HG02943 (cell line): ENCODE data around the gene MPPED1.

ENCODE experiments used
- ATAC-seq: cut with Tn5 transposase; IDR thresholded peaks from one replicate; pipeline ENCODE4 v1.9.1; 2021; ENCODE audit warnings: mild to moderate bottlenecking, low read depth, moderate library complexity; ENCODE audit not compliant: unreplicated experiment

Gene MPPED1, protein sequence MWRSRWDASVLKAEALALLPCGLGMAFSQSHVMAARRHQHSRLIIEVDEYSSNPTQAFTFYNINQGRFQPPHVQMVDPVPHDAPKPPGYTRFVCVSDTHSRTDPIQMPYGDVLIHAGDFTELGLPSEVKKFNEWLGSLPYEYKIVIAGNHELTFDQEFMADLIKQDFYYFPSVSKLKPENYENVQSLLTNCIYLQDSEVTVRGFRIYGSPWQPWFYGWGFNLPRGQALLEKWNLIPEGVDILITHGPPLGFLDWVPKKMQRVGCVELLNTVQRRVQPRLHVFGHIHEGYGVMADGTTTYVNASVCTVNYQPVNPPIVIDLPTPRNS

DNA sequence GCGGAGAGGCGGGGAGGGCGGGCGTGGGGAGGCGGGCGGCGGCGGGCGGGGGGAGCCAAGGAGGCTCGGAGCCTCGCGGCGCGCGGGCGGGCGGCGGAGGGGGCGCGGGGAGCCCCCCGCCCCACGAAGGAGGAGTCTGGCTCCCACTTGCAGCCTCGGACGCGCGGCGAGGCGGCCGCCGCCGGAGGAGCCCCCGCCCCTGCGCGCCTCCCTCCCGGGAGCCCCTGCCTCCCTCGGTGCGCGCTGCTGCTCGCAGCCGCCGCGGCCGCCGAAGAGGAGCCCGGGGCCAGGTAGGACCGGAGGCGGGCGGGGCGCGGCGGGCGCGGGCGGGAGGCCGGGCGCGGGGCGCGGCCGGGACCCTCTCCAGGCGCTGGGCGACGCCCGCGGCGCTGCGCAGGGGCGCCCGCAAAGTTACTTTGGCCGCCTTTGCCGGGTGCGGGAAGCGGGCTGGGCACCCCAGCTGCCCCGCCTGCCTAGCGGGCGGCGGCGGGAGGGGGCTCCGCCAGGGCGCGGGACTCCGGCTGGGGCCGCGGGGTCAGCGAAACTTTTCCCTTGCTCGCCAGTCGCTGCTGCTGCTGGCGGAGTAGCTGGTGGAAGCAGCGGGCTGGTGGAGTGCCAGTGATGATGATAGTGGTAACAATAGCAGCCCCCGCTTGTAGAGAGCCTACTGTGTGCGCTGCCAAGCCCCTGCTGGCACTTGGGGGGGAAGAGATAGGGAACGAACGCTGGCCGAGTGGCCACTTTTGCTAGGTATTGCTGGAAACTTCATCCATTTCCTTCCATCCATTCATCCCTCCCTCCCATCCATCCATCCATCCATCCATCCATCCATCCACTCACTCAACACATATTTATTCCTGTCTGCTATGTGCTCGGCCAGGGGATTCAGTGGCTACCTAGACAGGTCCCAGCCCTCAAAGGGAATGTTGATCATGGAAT is at the start of gene MPPED1:
Gene MPPED1, plus strand, starts transcription at position 146 of the 939 bp plus-strand sequence. CDS start 12,972 bp downstream, outside the sequence.
- no peak for ATAC-seq

DNA sequence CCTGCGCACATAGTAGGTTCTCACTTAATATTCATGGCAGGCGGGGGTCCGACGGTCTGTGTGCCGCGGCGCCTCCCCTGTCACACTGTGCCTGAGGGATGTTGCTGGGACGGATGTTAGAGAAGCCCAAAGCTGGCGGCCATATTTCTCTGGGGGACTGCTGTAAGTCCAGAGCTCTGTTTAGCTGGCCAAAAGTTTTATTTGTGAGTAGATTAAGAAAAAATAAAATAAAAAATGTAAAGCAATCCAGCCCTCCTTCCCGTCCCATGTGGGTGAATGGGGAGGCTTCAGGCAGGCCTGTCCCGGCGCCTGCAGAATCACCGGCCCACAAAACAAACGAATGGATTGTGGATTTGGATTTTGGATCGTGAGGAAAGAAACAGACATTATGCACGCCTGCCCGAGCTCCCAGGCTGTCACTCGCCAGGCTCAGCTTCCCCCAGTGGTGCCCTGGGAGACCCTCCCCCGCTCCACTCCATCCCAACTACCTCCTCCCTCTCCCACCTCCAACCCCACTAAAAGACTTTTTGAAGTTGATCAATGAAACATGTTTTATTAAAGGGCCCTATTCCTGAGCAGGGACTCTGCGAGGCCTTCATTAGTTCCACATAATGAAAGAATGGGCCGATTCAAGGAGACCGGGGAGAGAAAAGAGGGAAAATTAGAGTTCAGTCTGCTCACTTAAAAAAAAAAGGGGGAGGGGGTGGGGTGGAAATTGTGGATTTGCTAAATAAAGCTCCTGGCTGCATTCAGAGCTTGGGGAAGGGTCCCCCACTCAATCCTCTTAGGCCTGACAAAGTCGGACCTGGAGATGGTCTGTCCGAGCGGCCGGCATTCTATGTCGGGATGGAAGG is 48.3 kb upstream of the MPPED1 start:
- no peak for ATAC-seq

DNA sequence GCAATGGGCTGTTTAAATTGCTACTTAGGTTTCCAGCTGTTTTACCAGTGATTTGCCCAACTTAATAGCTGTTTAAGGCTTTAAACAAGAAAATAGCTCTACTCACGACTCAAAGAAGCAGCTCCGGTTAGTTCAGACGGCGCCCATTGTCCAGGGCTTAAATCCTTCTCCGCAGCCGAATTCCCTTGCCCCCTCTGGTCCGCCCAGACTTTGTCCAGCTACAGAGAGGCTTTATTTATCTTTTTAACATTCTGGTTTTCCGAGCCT is 47.7 kb upstream of the MPPED1 start:
- no peak for ATAC-seq

DNA sequence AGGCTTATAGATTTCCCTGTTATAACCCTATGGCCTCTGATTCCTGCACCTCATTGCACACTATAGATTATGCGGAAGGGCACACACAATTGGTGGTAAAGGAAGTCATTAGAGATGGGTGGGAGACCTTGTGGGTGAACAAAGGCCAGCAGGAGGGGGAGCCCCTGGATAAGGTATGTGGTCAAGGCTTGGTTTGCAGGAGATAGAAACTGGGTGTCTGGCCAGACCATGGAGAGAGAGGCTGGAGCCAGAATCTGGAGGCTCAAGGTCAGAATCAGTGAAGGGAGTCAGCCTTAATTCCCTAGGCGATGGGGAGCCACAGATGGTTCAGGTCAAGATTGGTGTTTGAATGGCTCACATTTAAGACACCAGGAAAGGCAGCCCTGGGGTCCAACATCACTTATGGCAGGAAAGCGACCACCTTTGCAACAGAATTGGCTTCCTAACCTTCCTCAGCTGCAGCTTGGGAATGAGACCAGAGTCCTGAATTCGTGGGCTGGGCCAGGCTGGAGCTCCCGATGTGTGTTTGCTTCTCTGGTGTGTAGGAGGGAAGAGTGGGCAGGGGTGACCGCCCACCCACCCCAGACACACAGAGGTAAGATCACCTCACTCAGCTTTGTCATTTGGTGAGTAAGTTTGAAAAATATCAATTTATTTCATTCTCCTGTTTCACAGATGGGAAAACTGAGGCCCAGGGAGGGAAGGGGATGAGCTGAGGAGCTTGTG is 45.9 kb upstream of the MPPED1 start:
- no peak for ATAC-seq

DNA sequence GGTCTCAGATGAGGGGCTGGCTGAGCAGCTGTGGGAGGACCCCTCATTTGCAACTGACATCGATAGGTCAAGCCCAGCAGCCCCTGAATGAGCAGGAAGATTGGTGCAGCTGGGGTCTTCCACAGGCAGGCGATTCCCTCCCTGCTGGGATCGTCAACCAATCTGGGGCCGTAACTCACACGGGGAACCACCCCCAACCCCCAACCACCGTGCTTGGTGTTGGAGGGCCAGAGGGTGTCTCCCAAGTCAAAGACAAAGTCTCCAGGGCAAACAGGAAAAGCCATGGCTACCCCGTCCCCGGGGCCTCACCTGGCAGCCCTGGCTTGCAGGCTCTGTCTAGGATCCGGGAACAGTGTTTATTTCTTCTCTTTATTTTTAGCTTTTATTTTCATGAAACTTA is 41.8 kb upstream of the MPPED1 start:
- ATAC-seq = no peak

DNA sequence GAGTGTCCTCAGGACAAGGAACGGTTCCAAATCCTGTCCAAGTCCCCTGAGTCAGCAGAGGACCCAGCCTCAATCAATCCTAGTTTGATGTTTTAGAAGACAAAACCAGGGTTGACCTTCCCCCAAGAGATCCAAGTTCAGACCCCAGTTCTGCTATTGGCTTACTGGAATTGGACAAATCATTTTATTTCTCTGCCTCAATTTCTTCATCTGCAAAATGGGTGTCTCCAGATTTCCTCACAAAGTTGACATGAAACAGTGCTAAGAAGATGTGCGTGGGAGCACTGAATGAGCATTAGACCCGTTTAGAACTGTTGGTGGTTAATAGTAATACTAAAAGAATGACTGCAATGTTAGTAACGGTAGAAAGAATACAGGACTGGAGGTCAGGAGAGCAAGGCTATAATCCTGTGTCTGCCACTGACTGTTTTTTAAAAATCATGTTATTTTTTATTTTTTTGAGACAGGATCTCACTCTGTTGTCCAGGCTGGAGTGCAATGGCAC is 35.8 kb upstream of the MPPED1 start:
- ATAC-seq = no peak

DNA sequence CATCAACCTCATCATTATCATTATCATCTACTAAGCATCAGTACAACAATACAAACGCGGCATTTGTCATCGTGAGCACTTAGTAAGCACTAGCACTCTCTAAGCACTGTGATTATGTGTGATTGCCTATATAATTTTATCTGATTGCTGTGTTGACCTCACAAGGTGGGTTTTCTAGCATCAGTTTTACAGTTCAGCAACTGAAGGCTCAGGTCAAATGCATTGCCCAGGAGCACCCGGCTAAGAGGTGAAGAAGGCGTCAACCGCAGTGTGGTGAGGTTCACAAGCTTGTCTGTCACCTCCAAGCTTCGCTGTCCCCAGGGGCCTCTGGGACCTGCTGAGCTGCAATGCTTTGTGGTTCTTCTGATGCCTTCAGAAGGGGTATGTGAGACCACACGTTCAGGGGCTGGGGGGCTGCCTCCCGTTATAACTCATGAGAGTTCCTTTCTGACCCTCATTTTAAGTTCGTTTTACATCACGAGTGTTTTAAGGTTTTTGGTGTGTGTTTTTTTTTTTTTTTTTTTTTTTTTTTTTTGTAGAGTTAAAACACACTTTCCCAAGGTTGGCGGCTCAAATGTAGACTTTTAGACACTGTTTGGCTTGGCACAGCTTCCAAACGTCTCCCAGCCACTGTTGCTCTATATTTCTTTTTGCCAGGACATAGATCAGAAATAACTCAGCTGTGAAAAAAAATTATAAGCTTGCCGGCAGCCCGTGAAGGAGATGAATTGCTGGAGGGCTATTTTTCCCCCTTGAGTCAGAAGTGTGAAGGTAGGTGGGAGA is 34.9 kb upstream of the MPPED1 start:
- no peak for ATAC-seq

DNA sequence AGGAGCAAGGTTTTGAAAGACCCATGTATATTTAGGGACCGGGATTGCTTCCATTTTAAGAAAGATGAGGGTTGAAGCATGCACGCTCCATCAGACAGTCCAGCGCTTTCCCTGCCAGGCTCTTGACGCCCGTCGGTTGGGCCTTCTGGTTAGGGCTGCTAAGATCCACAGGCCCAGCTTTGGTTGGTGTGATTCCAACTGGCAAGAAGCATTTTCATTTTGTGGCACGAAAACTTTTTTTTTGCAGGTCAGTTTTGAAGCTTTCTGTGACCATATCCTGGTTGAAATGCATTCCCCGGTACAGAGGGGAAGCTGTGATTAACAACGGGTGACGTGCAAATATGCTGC is 34.3 kb upstream of the MPPED1 start:
- no peak for ATAC-seq

DNA sequence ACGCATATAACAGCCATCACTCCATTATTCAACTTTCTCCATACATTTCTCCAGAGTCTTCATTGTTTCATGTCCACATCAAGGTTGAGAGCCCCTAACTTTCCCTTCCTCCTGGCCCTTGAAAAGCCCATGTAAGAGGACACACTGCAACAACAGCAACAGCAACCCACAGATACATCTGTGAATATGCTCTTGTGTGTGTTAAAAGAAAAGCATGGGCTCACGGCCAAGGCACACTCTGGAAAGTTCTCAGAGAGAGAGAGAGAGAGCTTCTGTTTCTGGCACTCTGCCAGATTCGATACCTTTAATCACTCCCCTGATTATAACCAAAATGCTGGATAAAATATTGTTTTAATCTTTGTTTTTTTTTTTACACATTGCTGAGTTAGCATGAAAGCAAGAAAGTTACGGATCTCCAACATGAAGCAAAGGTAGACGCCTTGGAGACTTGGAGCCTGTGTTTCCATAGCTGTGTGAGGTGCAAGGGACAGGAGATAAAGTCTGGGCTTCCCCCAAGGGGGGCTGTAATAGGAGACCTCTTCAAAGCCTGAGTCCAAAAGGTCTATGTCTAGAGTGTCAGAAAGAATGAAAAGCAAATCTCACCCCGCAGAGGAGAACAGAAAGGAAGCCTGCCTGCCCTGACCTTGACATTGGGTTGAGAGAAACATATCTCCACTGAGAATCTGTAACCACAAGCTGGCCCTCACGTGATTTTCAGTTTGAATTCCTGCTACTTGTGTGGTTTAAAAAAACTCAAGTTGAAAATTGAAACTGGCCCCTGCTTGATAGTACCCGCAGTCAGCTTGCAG is 33.7 kb upstream of the MPPED1 start:
- ATAC-seq = peak; percentile 69

DNA sequence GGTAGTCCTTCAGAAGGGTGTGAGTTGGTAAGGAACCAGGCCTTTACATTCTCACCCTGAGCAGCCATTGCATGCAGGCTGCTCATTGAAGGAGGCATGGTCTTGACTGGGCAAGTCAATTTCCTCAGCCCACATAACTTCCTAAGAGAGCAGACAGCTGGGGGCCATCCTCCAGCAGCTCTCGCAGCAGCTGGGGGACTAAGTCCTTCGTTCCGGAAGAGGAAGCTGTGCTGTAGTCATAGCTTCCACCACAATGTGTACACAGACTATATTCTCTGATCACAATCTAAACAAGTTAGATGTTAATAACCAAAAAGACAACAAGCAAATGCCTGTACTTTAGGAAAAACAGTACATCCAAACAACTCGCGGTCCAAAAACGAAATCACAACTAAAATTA is 30.1 kb upstream of the MPPED1 start:
- no peak for ATAC-seq

DNA sequence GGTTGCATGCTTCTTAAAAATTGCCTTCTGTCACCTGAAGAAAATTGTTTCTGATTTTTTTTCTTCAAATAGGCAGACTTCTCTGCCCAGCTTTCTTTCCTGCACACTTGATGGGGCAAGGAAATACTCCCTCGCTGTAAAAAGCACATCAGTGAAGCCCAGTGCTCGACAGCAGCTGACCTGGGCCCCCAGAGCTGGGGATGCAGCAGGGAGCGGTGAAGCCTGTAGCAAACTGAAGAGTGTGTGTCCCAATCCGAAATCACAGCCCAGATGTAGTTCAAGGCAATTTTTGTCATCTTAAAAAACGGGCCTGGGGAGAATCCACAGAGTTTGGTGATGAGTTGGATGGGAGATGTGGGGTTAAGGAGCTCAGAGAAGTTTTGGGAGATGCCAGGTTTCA is 27.0 kb upstream of the MPPED1 start:
- ATAC-seq = no peak

DNA sequence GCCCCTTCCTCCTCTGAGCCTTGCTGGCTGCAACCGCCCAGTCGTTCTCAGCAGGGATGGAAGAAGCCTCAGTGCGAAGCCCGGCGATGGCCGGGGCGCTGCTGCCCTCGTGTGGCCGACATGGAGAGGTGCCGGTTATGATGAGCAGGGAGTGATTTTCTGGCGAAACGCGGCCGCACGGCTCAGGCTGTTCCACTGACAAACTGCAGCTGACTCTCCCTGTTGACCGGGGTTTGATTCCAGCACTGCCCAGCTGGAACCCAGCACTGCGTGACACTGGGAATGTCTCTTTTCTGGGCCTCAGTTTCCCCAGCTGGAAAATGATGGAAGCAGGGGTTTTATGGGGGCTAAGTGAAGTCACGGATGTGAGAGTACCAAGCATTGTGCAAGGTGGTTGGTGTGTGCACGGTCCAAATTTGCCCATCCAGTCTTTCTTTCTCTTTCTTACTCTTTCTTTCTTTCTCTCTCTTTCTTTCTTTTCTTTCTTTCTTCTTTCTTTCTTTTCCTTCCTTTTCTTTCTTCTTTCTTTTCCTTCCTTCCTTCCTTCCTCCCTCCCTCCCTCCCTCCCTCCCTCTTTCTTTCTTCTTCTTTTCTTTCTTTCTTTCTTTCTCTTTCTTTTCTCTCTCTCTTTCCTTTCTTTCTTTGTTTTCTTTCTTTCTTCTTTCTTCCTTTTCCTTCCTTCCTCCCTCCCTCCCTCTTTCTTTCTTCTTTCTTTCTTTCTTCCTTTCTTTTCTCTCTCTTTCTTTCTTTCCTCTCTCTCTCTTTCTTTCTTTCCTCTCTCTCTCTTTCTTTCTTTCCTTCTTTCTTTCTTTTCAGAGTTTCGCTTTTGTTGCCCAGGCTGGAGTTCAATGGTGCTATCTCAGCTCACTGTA is 25.8 kb upstream of the MPPED1 start:
- no peak for ATAC-seq

DNA sequence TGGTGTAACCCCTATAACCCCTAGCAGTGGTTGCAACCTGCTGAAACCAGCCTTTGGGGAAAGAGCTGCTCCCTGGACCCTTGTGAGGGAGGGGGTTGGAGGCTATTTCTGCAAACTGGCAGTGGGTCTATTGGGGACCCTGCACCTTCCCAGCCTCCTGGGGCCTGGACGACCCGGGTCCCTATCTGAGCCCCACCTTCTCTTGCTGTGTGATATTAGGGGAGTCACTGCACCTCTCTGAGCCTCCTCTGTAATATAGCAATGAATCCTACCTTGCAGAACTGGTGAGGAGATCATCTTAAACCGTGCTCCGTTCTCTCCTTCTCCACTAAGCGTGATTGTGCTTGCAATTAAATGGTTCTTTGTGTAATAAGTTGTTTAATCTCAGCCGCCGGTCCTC is 24.0 kb upstream of the MPPED1 start:
- ATAC-seq = no peak

DNA sequence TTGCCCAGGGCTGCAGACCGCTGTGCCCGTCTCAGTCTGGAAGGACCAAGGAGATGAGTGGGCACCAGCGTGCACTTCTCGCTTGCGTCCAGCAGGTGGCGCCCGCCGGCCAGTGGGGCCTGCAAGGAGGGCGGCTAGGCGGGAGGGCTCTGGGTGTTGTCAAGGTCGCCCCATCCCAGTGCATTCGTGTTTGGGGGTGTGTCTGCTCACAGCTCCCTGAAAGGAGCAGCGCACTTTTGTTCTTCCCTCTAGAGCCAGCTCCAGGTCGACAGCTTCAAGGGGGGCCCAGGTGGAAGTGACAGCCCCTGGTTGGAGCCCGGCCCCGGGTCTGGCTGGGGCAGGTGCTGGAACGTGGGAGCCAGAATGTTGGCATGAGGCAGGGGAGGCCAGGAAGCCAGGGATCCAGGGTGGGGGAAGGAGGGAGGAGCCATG is 23.4 kb upstream of the MPPED1 start:
- no peak for ATAC-seq

DNA sequence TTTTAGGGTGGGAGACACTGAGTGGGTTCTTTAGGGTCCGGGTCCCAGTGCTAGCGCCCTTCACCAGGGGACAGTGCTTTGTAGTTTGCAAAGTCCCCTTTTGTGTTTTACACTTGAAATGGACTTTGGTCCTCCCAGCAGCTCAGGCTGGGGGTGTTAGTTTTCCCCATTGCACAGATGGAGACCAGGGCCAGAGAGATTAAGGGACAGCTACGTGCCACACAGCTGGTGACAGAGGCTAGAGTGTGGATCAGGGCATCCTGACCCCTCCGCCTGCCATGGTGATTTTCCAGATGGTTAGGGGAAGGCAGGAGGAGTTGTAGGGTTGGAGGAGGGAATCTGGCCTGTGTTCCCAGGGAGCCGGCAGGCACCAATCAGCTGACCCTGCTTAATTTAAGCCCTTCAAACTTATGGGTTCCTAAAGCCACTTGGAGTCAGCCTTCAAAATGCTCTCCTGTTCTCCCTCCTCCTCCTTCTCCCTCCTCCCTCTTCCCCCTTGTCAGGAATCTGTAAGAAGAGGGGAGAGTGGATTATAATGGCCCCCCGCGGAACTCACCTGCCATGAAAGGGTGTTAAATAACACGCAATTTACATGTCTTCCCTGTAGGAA is 22.5 kb upstream of the MPPED1 start:
- no peak for ATAC-seq

DNA sequence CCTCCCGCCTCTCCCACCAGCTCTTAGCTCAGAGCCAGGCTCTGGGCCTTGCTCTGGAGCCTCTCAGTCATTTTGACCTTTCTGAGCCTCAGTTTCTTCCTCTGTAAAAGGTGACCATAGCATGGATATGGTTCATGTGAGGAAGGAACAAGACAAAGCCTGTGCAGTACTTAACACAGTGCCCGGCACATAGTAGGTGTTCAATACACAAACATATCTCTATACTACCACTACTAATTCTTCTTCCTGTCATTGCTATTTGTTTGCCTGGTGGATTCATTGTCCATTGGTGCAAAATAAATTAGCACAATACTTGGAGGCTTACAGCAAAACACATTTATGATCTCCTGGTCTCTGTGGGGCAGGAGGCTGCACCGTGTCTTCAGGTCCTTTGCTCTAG is 21.6 kb upstream of the MPPED1 start:
- ATAC-seq = no peak

DNA sequence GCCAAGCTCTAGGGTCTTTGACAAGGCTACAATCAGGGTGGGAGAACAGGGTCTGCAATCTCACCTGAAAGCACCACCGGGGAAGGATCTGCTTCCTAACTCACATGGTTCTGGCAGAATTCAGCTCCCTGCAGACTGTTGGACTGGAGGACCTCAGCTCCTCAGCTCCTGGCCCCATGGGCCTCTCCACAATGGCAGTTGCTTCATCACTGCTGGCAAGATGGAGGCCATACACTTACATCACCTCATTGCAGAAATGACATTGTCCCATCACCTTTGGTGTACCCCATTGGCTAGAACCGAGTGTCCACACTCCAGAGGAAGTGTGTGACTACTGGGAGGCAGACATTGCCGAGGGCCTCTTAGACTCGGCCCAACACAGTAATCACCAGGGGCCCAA is 20.9 kb upstream of the MPPED1 start:
- no peak for ATAC-seq
